COLO668 (cell line): Measurements from ENCODE around the gene CAPN3.

ENCODE experiments used
- DNase-seq: peaks from one replicate; lab custom pipeline; 2025; ENCODE audit not compliant: unreplicated experiment; lab: John Stamatoyannopoulos, UW

Gene CAPN3

GRCh38 chr15:42355291-42355690 is 4.0 kb upstream of the CAPN3 start:
- DNase-seq = no peak

DNA sequence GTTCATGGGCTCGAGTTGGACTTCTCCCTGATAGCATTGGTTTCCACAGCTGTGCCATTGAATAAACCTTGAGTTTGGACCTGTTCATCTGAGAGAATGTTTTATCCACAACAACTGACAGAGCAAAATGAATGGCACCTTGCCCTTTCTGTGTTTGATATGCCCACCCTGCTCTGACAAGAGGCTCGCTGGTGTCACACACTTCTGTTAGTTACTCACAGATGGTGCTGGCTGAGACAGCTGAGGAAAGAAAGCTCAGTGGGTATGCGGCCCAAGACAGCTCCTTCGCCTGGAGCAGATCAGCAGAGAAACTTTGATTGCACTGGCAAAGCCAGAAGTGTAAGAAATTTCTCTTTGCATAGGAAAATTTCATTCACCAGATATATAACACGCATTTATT is 2.5 kb upstream of the CAPN3 start:
- DNase-seq = no peak

GRCh38 chr15:42358141-42358540 is 1.2 kb upstream of the CAPN3 start:
- no peak for DNase-seq

DNA sequence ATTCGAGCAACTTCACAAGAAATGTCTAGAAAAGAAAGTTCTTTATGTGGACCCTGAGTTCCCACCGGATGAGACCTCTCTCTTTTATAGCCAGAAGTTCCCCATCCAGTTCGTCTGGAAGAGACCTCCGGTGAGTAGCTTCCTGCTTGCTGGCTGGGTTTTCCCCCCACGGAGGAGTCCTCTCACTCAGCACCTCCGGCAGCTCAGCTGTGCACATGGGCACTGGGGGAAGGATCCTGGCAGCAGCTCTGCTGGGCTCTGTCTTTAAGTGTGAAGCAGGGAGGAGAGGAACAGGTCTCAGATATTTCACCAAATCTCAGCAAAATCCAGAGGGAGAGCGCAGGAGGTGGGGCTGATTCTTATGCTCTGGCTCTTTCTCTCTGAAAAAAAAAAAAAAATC is 684 bp downstream of the CAPN3 start:
- no peak for DNase-seq

DNA sequence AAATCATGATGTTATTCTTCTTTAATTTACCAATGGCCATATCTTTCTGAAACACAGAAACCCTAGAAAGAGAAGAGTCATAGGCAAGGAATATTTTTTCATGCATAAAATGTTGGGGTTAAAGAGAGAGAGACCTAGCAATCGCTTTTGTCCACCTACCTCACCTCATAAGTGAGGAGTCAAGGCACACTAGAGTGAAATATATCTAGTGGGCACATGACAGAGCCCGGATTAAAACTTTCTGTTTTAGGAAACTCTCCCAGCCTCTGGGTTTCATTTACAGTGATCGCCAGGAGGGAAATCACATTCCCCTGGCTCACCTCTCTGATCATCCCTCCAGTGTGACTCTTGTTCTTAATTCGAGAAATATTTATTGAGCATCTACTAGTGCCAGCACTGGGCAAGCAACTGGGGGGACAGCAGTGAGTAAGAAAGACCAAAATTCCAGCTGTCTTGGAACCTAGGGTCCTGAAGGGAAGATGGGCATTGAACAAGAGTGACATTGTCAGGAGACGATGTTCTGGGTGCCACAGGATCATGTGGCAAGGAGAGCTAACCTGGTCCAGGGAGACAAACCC is 1.3 kb downstream of the CAPN3 start:
- DNase-seq = no peak

- no peak for DNase-seq
Observed at GRCh38 chr15:42363487-42363886, 4.2 kb downstream of the CAPN3 start.

GRCh38 chr15:42363942-42364341 is 4.6 kb downstream of the CAPN3 start:
- DNase-seq = no peak

- DNase-seq = no peak
Observed at GRCh38 chr15:42364529-42364928, 5.2 kb downstream of the CAPN3 start.

DNA sequence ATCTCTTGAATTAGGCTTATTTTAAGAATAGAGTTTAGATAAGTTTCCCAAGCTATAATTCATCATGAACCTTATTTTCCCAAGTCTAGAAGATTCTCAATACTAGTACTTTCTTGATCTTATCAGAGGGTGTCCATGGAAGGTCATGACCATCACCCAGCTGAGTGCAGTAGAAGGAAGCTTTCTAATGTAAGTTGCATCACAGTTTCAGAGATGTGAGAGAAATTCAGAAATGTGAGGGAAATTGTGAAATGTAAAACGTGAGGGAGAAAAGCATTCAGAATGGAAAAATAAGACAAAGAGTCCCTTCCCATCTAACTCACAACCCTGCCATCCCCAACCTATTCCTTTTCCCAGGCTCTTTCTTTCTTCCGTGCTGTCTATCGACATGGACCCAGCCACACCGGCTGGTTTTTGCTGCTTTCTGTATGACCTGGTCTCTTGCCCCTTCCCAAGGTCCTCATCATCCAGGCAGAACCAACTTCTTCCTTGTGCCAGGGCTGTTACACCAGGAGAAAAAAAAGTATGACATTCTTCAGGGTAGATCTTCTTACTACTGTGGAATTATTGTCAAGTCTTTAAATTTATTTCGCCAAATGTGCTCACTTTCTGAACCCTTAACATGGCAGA is 6.7 kb downstream of the CAPN3 start:
- no peak for DNase-seq

GRCh38 chr15:42367041-42367440 is 7.7 kb downstream of the CAPN3 start:
- DNase-seq = no peak

- DNase-seq = no peak
Observed at GRCh38 chr15:42368096-42368495, 8.8 kb downstream of the CAPN3 start.

DNA sequence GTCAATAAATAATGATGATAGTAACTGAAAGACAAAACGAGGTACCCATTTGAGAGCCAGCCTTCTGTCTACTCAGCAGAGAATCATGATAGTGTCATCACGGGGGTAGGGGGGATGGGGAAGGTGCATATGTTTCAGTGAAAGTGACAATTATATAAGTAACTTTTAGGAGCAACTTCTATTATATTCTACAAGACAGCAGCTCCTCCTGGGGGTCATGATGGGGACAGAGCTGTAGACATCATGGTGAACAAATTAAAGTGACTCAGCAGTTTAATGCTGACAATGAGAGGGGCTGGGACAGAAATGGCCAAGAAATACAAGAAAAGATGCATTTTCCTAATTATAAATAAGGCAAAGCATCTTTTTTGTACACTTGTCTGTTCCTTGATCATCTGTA is 11.8 kb downstream of the CAPN3 start:
- no peak for DNase-seq

DNA sequence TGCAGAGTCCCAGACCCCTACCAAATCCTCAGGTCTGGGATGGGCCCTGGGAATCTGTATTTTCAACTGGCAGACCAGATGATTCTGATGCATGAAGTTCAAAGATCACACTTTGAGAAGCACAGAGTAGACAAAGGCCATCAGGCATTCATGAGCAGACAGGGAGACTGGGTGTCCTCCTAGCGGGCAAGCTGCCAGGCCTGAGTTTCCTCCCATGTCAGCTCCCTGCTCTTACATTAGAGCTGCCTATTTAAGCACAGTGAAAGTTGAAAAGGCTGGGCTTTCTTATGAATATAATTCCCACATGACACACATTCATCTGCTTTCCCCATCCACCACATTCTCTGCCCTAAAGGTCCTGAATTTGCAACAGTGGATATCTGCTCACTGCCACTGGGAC is 14.0 kb downstream of the CAPN3 start:
- DNase-seq = no peak

GRCh38 chr15:42373936-42374335 is 14.6 kb downstream of the CAPN3 start:
- DNase-seq = no peak

GRCh38 chr15:42374810-42375209 is 15.5 kb downstream of the CAPN3 start:
- no peak for DNase-seq

DNA sequence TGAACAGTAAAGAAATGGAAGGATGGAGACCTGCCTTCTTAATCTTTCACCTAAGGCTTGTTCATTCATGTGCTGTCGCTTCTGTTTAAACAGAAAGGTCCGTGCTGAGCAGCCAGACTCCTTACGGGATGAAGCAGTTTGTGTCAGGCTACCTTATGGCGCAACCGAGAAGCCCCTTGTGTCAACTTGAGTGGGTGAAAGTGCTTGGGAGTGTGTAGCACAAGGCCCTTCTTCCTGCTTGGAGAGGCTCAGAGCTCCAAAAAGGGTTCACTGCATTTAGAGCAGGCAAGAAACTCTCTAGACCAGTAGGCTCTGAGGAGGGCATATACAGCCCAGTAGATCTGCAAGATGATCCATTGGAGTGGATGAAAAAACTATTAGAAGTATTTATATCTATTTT is 16.0 kb downstream of the CAPN3 start:
- DNase-seq = no peak

GRCh38 chr15:42375941-42376340 is 16.6 kb downstream of the CAPN3 start:
- no peak for DNase-seq

DNA sequence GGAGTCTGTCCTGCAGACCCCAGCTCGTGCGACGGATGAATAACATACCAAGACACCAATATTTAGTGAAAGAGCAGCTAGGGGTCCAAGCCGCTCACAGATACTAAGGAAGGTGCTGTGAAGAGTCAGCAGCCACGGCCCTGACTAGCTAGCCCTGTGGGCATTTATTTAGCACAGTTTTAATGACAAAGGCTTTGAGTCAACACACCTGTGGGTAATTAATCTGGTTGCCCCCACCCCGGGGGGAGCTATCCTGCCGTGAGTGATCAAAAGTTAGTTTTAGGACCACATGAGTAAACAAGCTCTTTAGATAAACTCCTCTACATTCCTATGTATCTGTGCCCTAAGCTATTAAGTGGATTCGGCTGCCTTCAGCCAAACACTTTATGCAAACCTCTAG is 18.7 kb downstream of the CAPN3 start:
- DNase-seq = no peak

- DNase-seq = no peak
Observed at GRCh38 chr15:42384597-42384996, 25.3 kb downstream of the CAPN3 start.

- peak; percentile 11 for DNase-seq
Observed at GRCh38 chr15:42385206-42385979, 26.1 kb downstream of the CAPN3 start.

DNA sequence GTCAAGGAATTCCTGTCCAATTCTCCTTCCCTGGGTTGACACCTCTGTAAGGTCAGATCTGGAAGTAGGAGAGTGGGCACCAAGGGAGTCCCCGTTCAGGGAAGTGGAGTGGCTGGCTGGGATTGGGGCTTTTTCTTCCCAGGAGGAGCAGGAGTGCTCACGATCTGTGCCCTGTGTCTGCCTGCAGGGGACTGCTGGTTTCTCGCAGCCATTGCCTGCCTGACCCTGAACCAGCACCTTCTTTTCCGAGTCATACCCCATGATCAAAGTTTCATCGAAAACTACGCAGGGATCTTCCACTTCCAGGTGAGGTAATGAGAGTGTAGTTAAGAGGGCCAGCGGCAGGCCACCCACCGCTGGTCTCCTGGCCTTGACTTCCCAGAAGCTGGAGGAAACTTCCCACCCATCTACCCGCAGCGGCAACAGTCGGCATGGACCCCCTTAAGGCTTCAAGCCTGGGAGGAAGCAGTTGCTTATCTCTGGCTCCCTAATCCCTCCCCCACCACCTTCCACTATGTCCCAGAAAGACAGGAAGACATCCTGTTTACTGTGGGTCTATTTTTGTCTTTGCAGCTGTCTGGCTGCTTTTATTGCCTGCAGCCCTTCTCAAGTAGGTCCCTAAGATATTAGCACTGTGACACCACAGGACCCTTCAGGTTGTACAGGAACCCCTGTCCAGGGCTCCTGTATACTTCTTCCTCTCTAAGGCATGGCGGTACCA is 26.8 kb downstream of the CAPN3 start:
- no peak for DNase-seq

DNA sequence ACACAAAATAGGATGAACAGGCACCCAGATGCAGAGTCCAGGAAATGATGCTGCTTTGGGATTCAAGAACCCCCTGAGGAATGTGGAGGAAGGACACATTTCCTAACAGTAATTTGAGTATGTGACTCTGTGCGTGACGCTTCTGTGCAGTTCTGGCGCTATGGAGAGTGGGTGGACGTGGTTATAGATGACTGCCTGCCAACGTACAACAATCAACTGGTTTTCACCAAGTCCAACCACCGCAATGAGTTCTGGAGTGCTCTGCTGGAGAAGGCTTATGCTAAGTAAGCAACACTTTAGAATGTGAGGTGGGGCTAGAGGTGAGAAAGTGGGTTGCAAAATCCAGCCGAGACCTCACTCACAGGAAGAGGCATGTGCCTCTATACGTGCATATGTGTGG is 28.3 kb downstream of the CAPN3 start:
- DNase-seq = no peak
